HG02642 (cell line): ENCODE measurements around the gene SPATA12.
"Not testable (repeated sequence)": the region's sequence is repeated elsewhere in the genome, so short reads cannot be mapped to it uniquely, and the experiment has no call there.

Source experiments
- ATAC-seq: cut with Tn5 transposase; IDR thresholded peaks from one replicate; pipeline ENCODE4 v1.9.1; 2021; ENCODE audit warnings: mild to moderate bottlenecking; ENCODE audit not compliant: unreplicated experiment, poor library complexity

The SPATA12 gene

GRCh38 chr3:57080171-57080570 is 19.7 kb downstream of the SPATA12 start:
- ATAC-seq = no peak

GRCh38 chr3:57081173-57081572 is 20.7 kb downstream of the SPATA12 start:
- ATAC-seq = no peak

- no peak for ATAC-seq
Measured at GRCh38 chr3:57082481-57082880, 22.0 kb downstream of the SPATA12 start.

- not testable (repeated sequence) for ATAC-seq
Measured at GRCh38 chr3:57083266-57083995, 23.0 kb downstream of the SPATA12 start.

GRCh38 chr3:57085211-57085610 is 24.7 kb downstream of the SPATA12 start:
- ATAC-seq = no peak

- no peak for ATAC-seq
Measured at GRCh38 chr3:57086201-57086600, 25.7 kb downstream of the SPATA12 start.

GRCh38 chr3:57087361-57088092 is 27.1 kb downstream of the SPATA12 start:
- ATAC-seq = no peak

- no peak for ATAC-seq
Measured at GRCh38 chr3:57088503-57088902, 28.0 kb downstream of the SPATA12 start.

GRCh38 chr3:57089043-57089442 is 28.6 kb downstream of the SPATA12 start:
- no peak for ATAC-seq

- ATAC-seq = no peak
Measured at GRCh38 chr3:57091521-57092273, 31.2 kb downstream of the SPATA12 start.

- no peak for ATAC-seq
Measured at GRCh38 chr3:57093489-57093888, 33.0 kb downstream of the SPATA12 start.

GRCh38 chr3:57093971-57094535 is 33.6 kb downstream of the SPATA12 start:
- ATAC-seq = no peak

- ATAC-seq = no peak
Measured at GRCh38 chr3:57094575-57094974, 34.1 kb downstream of the SPATA12 start.

- ATAC-seq = no peak
Measured at GRCh38 chr3:57095363-57095762, 34.9 kb downstream of the SPATA12 start.

GRCh38 chr3:57097536-57097935 is 37.1 kb downstream of the SPATA12 start:
- ATAC-seq = no peak

GRCh38 chr3:57098418-57099310 is 38.2 kb downstream of the SPATA12 start:
- ATAC-seq = no peak

- peak; percentile 58 for ATAC-seq
Measured at GRCh38 chr3:57100046-57100695, 39.7 kb downstream of the SPATA12 start.

- no peak for ATAC-seq
Measured at GRCh38 chr3:57105585-57105984, 45.1 kb downstream of the SPATA12 start.

GRCh38 chr3:57108684-57109083 is 48.2 kb downstream of the SPATA12 start:
- ATAC-seq = no peak
